D341Med (cell line): ENCODE measurements around the gene FHIT.
"Not testable (repeated sequence)": the region's sequence is repeated elsewhere in the genome, so short reads cannot be mapped to it uniquely, and the experiment has no call there.

Experiments used
- DNase-seq: peaks from one replicate; pipeline ENCODE4 v3.0.0; 2012; ENCODE audit warnings: low spot score

Gene FHIT

GRCh38 chr3:59824876-59825275 is 1426.4 kb downstream of the FHIT start:
- DNase-seq = no peak

- no peak for DNase-seq
Observed at GRCh38 chr3:59821274-59821673, 1430.0 kb downstream of the FHIT start.

- DNase-seq = no peak
Observed at GRCh38 chr3:59820352-59820934, 1430.8 kb downstream of the FHIT start.

DNA sequence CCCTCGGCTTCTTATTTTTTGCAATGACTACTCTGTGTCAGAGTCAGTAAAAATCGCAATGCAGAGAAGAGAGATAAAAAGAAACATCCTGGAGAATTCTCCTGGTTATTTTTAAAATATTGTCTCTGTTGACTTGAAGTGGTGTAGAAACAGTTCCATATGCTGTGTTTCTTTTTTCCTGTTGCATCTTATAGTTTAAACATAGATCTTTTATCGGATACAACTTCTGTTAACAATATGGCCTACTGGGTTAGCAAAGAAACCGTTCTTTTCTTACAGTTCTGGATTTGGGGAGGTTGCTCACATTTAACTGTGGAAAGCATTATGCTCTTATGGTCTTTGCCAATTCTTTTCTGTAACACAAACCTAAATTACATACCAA is 1432.3 kb downstream of the FHIT start:
- no peak for DNase-seq

GRCh38 chr3:59818033-59818918 is 1433.0 kb downstream of the FHIT start:
- DNase-seq = no peak

DNA sequence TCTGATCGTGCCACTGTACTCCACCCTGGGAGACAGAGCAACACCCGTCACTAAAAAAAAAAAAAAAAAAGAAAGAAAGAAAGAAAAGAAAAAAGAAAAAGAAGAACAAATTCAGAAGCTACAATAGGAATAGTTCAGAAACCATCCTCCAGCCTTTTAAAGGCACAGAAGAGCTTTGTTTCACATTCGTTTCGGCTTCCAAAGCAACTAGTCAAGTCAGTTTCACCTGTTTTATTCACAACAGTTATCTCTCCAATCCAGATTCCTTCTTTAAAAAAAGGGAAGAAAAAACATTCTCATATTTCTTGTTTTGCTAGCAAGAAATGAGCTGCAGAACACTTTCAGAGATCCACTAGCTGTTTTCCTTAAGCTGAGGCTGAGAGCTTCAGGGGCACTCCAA is 1433.7 kb downstream of the FHIT start:
- DNase-seq = no peak

GRCh38 chr3:59816312-59816711 is 1434.9 kb downstream of the FHIT start:
- no peak for DNase-seq

DNA sequence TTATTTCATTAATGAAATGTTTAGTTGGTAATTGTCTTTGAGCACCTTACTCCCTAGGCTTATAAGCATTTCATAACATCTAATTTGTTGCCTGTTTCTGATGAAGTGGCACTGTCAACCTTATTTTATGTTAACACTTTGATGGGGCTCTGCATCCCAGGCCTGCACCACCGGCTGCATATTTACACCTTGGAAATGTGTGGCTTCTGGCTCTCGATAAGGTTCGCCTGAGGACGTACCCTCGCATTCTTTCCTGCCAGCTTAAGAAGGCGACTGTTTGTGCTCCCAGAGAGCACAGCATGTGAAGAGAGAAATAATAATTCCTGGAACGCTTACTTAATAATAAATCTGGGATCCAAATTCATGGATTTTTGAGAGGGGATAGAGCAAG is 1438.1 kb downstream of the FHIT start:
- peak; percentile 53 for DNase-seq

DNA sequence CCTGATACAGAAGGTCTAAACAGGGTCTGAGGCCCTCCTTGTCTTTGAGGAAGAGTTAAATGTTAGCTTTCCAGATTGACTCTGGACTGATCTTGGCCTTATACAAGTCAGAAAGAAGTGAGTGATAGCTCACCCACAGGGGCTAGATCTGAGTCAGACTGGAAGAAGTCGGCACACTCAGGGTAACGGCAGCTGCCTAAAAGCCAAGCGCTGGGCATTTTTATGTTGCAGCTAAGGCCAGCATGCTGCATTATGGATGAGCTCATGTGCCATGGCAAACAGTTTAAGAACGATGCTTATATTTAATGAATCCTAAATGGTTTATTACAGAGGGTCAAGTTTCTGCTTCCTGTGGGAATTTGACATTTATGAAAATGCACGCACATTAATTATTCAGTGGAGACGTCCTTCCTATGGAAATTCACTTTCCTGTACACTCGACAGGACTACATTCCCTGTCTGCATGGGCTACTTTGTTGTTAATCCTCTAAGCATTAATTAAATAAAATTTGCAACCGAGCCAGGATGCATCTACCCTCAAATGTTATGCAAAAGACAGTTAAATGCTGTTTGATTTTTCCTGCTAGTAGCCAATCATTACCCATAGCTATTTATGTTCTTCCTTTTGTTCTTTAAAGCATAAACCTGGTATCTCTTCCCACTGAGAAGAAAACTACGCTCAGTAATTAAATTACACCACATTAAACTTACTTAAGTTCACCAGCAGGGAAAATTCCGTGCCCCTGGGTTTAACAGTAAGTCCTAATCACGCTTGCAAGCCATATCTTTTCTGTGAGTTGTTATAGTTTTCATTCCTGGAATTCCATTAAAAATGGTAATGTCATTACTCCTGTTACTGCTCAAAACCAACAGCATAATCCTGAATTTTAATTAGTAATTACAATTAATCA is 1438.8 kb downstream of the FHIT start:
- no peak for DNase-seq

- DNase-seq = no peak
Observed at GRCh38 chr3:59811160-59811559, 1440.1 kb downstream of the FHIT start.

DNA sequence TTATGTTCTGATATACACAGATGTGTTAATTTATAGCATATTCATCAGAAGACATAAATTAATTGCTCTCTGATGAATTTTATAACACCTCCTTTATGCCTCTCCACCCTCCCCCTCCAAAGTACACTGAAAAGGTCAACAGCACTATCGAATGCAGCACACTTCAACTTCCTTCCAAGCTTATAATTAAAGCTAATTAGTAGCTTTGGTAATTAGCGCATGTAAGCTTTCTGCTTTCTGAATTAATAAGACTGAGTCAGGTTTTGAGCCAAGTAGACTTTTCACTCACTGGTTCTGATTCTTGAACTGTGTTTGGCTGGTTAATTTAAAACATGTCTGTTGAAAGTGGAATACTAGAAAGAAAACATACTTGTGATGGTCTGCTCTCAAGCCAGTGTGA is 1440.6 kb downstream of the FHIT start:
- DNase-seq = no peak

DNA sequence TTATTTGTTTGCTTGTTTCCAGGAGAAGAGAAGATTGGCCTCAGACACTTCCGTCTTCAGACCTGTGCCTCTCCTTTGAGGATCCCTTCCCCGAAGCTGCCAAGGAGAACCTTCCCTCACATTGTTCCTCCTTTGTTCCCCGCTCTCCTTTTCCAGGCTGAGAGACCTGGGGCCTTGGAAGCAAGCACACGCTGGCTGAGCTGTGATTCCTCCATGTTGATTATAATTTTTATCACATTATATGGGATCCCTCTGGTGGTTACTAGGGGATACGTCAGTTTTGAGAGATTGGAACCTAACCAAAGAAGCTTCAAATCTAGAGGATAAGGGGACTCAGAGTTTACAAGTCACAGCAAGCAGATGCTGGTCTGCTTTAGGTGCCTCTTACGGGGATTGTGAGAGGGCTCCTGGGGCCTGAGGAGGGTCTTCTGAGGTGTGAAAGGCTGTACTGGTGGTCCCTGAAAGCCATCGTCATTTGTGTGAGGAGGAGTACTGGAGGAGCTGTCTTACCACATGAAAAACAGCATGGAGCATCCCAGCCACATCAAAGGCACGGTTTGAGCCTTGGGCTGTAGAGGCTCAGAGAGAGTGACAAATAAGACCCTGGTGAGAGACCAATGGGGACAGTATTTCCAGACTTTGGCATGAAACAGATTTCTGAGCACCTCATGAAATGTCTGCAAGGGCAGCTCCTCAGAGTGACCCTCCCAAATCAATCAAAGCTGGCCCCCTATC is 1441.4 kb downstream of the FHIT start:
- peak; percentile 69 for DNase-seq

GRCh38 chr3:59809016-59809415 is 1442.2 kb downstream of the FHIT start:
- no peak for DNase-seq

GRCh38 chr3:59808446-59808845 is 1442.8 kb downstream of the FHIT start:
- no peak for DNase-seq

DNA sequence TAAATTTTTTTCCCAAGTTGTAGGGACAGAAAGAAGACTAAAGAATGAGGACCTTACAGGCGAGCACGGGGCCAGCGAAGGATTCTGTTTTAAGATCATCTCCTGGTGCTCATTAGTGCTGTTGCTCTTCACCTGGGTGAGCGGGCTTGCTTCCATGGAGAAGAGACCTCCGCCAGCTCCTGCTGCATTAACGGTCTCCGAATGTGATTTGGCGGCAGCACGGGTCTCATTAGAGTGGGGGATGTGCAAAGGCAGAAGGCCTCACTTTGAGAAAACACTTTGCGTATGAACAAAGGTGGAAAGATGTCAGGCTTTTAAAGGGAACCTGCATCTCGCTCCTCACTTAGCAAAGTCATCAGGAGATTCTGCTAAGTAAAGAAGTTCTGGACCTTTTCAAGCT is 1448.0 kb downstream of the FHIT start:
- no peak for DNase-seq

DNA sequence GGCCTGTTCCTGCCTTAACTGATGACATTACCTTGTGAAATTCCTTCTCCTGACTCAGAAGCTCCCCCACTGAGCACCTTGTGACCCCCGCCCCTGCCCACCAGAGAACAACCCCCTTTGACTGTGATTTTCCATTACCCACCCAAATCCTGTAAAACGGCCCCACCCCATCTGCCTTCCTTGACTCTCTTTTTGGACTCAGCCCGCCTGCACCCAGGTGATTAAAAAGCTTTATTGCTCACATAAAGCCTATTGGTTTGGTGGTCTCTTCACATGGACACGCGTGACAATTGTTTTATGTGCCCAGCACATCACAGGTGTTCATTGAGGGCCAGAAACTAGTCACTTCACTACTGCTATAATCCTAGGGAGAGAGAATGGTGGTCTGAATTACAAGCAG is 1448.8 kb downstream of the FHIT start:
- DNase-seq = not testable (repeated sequence)

- peak; percentile 65 for DNase-seq
Observed at GRCh38 chr3:59802045-59802444, 1449.2 kb downstream of the FHIT start.

GRCh38 chr3:59800481-59800880 is 1450.8 kb downstream of the FHIT start:
- DNase-seq = no peak

- no peak for DNase-seq
Observed at GRCh38 chr3:59798372-59799086, 1452.7 kb downstream of the FHIT start.

GRCh38 chr3:59797533-59797932 is 1453.7 kb downstream of the FHIT start:
- DNase-seq = no peak

DNA sequence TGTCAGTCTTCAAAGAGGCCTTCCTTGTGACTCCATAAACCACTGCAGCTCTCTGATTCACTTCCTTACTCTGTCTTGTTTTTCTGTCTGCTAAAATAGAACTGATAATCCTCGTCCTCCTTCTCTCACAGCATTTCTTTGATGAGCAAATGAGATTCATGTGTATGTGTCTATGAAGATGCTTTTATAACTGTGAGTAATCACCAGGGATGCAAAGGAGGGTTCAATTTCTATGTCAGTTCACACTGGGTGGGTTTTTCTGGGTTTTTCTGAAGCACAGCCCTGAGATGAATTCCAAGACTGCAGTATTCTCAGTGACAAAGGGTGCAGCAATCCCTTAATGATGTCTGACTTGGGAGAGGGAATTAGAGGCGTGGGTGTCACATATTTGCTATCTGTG is 1454.8 kb downstream of the FHIT start:
- no peak for DNase-seq
